GM19238 (cell line): ENCODE data around the gene MCF2L2.

Experiments used
- DNase-seq: peaks from one replicate; pipeline ENCODE4 v3.0.0; 2011; ENCODE audit warnings: low spot score; ENCODE audit not compliant: insufficient read length

MCF2L2 gene

DNA sequence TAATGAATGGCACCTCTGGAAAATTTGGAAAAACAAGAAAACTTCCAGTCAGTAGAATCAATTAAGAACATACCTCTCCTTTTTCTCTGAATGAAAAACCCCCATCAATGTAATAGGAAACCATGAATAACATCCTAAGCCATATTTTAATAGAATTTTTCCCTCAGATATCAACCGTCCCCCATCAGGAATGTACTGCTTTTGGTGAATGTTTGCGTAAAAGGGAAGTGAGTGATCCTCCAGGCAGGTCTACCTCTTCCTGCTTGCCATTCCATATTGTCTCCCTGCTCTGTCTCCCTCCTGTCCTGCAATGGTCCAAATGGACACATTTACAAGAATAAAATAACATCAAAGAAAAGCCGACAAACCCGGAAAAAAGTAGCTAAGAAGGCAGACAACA lies 296.7 kb downstream of the MCF2L2 start:
- no peak for DNase-seq

DNA sequence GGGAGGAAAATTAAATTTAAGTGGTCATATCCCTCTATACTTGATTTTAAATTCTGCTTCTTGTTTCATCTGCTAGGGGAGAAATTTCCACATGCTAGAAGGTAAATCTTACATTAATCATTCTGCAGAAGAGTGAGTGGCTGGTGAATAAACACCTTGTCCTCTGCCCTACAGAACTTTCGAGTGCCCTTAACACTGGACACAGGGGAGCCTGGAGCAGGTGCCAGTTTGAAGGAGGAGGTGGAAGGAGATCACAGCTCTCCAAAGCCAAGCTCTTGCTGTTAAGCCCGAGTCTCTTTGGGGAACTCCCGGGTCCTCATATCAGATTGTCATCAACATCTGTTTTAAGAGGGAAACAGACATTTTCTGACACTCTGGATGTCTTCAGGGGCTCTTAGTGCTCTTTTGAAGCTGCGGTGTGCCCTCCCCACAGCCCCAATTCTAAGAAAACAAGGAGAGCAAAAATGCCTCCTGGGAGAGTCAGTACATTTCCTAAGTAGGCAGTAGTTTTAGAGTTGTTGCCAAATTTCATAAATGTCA lies 297.2 kb downstream of the MCF2L2 start:
- DNase-seq = no peak

DNA sequence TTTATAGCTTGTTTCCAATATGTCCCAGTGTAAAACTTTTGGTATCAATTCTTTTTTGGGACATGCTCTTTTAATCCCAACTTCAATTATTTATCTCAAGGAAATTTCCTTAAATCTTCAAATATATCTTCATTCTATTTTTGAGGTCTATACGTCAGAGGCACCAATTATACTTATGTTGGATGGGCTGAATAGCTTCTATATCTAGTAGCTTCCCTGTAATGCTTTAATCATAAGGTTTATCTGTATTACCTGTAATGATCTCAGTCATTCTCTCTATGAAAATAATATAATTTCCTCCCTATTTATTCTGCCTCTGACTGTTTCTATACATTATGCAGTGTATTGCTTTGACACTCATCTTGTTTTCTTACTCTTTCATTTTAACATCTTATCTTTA lies 299.2 kb downstream of the MCF2L2 start:
- DNase-seq = no peak

DNA sequence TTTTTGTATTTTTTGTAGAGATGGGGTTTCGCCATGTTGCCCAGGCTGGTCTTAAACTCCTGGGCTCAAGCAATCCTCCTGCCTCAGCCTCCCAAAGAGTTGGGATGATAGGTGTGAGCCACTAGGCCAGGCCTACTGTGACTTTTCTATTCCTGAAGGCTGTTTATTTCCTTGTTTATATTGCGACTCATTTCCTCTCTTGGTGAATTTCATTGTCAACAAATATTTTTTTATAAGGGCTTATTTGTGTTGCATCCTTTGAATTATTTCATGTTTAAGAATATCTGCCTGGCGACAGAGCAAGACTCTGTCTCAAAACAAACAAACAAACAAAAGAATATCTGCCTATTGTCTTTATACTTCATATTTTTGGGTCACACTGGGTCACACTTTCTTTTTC lies 299.7 kb downstream of the MCF2L2 start:
- DNase-seq = no peak
